Measurements from ENCODE around the gene H2BK1.

Gene H2BK1

DNA sequence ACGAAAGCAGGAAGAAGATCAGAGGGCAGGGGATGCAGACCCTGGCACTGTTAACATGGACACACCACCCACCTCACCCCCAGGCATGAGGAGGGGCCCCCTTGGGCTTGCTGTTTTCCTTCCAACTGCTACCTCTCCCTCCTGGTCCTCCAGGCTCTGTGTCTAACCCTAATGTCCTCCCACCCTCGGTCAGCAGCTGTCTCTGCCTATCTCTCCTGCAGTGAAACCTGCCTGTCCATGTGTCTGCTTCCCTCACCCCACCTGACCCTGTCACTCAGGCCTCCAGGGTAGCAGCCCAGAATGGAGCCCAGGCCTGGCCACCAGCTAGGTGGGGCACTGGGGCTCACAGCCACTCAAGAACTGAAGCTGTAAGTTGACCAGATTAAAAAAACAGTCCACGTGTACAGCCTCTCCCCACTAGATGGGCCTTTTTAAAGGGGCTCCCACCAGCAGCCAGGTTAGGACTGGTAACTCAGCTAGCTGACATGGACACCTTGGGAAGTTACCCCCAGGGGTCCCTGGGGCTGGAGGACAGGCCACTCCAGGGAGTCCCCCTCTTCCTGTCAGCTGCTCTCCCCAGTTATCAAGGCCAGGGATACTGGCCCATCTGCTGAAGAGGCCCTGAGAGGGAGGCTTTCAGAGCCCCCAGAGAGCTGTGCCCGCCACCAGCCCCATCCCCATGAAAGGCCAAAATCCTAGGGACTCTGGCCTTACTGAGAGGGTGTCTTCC is 36.7 kb upstream of the H2BK1 start:
- intact Hi-C loops (cut with DNase I) = loop anchor here (10.0 kb wide), 1 partner anchor 58 kb away; no protein-coding TSS in a partner anchor
- no peak for DNase-seq

DNA sequence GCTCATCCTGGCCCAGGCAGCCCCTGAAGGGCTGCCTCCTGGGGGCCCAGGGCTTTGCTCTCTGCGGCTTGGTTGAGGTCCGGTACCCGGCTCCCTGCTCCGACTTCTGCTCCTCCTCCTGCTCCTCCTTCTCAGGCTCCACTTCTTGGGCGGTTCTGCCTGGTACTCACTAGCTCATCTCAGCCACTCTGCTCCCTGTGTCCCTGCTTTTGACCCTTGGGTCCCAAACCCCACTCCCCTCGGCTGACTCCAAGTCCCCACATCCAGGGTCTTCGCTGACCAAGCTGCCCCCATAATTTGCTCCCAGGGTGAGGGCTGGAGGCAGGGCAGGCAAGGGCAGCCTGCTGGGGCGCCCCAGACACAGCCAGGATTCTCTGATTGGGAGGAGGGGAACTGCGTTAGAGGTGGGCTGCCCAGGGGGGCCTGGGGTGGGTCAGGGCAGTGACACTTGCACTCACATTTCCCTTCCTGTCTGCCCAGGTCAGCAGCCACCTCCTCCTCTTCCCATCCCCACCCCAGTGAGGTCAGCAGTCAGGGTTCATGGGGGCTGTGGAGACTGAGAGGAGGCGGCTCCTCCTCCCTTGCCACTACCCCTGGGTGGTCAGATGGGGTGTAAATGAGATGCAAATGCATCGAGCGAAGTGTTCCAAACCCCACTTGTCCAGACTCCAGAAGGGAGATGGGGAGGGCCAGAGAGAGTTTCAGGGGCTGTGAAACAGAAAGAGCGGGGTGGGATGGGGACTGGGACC is 36.0 kb upstream of the H2BK1 start:
- intact Hi-C loops (cut with DNase I) = loop anchor here (10.0 kb wide), 1 partner anchor 59 kb away; no protein-coding TSS in a partner anchor
- no peak for DNase-seq

DNA sequence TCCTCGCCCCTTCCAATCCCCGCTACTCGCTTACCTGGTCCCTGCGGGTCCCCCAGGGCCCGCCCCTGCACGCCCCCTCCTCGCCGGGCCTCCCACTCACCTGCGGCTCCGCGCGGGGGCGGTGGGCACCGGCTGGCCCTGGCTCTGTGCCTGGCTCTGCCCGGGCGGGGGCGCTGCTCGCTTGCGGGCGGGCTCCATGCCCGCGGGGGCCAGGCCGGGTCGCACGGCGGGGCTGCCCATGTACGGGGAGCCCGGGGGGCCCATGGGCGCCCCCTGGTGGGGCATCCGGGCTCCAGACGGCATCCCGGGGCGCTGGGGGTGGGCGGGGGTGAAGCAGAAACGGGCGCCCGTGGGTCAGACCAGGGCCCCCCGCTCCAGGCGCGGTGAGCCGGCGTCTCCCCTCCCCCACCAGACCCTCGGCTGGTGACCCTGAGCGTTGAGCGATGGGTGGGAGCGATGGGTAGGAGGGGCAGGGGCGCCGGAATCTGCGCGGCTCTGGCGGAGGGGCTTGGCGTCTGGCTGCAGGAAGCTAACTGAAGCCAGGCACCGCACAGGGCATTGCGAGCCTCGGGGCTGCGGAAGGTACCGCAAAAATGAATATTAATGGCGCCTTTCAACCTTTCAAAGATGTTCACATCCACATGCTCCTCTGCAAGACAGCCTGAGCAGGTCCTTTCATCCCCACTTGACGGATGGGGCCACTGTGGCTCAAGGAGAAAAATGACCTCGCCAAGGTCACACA is 35.2 kb upstream of the H2BK1 start:
- intact Hi-C loops (cut with DNase I) = loop anchor here (10.0 kb wide), 1 partner anchor 59 kb away; no protein-coding TSS in a partner anchor
- DNase-seq = peak in 8 of 42 donors; percentile 33 to 67 (median 58)

DNA sequence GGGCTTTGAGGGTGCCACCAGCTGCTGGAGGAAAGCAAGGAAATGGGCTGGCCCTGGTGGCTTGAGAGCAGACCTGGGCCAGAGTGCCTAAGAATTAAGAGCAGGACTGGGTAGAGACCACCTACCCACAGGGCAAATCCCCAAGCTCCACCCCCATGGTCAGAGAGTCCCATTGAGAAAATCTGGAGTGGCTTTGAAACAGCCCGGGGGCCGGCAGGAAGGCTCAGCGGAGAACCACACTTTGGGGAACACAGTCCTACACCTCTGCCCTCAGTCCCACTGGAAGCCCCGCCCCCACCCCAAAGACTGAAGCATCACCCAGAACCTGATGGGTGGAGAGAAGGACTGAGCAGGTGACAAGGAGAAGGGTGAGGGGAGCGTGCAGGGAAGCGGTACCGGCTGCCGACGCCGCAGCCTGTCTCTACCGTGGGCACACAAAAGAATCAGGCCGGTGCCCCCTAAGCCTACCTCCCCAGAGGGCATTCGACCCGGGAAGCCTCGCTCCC is 34.6 kb upstream of the H2BK1 start:
- no peak for DNase-seq
- intact Hi-C loops (cut with DNase I) = loop anchor here (10.0 kb wide), 1 partner anchor 60 kb away; no protein-coding TSS in a partner anchor

DNA sequence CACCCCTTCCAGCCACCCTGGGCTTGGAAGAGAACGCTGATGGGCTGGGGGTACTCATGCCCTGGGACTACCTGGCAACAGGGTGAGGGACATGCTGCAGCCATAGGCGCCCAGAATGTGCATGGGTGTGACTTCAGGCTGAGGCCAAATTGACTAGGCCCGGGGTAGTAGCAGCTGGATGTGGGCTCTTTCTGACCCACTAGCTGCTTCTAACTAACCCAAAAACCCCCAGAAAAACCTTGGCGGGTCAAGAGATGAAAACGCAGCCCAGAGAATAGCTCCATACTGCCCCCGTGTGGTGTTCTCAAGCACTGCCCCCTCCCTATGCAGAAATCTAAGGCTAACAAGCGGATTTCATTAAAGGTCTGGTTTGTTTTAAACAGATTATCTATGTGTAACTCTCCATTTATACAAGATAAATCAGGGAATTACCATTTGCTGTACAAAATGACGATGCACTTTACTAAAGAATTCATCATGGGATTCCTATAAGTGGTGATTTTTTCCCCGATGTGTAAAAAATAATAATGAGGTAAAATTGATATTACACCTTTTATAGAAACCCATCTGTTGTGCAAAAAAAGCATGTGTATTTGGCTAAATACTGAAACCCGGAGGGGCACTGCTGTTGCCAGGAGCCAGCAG is 34.0 kb upstream of the H2BK1 start:
- intact Hi-C loops (cut with DNase I) = loop anchor here (10.0 kb wide), 1 partner anchor 60 kb away; no protein-coding TSS in a partner anchor
- DNase-seq = peak in 31 of 42 donors; percentile 47 to 86 (median 70)

DNA sequence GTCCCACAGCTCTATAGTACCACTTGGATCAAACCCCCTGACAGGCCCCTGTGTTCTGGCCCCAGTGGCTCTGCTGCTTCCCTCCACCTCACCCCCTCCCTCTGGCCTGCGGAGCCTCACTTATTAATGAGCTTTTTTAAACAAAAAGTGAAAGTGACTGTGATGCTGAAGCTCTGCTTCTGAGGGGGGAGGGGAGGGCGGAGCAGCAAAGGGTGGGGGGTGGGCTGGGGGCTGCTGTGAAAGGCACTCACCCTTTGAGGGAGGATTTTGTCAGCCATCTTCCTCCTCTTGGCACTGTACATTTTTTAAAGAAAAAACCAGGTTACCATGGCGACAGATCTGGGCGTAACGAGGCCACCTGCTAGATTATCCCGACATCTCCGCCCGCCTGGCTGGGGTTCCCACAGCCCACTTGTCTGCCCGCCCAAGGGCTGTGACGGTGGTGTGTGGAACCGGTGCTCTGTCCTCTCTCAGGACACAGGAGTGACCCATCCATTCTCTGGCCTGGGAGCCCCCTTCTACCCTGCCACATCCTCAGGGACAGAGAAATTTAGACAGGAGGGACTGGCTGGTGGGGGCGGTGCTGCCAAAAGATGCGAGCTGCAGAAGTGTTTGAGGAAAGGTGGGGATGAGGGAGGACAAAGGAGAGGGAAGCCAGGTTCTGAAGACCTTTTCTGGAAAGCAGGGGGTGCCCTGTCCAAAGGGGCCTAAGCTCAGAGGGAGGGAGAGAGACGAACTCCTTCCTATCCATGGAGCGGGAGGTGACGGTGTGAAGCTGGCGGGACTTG is 33.3 kb upstream of the H2BK1 start:
- intact Hi-C loops (cut with DNase I) = loop anchor here (10.0 kb wide), 1 partner anchor 61 kb away; no protein-coding TSS in a partner anchor
- peak in 25 of 42 donors; percentile 32 to 83 (median 55) for DNase-seq

DNA sequence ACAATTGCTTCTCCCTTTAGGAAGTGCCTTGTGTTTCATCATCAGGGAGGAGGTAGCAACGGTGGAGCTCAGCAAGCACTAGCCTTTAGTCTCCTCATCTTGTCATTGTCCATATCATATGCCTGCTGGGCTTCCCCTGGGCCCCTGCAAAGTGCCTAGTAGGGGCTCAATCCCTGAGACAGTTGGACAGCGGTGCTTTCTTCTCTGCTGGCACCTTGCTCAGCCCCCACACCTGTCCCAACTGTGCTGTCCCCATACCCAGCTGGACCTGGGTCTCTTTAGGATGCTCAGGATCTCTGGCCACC is 32.7 kb upstream of the H2BK1 start:
- intact Hi-C loops (cut with DNase I) = loop anchor here (10.0 kb wide), 1 partner anchor 62 kb away; no protein-coding TSS in a partner anchor
- peak in 1 of 42 donors; percentile 22 for DNase-seq

DNA sequence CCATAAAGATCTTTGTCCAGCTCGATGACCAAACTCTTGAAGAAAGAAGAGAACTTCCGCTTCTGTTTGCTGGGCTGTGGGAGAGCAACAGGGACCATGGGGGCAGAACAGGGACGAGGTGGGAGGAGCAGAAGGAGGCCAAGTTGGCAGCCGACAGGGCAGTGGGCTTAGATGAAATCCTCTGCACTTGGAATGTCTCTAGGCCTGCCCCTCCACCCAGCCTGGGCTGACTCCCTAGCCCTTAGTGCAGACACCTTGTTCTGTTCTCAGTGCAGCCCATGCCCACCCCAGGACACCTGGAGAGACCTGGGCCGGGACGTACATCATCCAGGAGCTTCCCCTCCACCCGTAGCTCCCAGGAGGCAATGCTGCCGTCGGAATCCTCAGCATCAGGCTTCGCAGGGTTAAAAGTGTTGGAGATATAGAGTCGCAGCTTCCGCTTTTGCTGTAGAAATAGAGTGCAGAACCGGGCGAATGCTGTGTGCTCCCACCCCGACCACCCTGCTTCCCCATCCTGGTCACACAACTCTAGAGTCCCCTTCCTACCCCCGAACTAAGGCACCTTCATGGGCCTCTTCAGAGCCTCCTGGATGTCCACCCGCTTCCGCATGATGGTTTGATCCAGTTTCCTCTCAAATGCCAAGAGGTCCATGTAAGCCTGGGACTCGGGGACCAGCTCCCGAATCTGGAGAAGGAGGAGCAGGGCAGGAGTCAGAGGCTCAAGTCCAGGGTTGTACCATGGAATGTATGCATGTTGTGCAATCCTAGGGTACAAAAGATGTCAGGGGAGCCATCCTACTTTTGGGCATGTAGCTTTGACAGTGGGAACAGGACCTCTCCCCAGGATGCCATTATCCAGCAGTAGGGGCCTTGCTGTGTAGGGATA is 32.1 kb upstream of the H2BK1 start:
- intact Hi-C loops (cut with DNase I) = loop anchor here (10.0 kb wide), 1 partner anchor 62 kb away; no protein-coding TSS in a partner anchor
- peak in 3 of 42 donors; percentile 18 to 39 (median 36) for DNase-seq

DNA sequence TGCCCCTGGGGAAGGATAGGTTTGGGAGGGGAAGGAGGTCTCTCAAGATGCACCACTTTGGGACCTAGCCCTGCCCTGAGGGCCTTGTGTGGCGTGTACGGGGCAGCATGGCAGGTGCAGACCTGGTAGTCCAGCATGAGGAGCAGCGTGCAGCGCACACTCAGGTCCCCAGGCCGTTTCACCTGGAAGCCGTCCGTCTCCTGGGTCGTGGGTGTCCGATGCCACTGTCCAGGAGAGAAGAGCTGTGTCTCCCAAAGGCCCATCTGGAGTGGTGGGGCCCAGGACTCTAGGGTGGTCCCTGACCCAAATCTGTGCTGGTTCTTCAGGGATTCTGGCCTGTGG is 31.4 kb upstream of the H2BK1 start:
- DNase-seq = no peak
- intact Hi-C loops (cut with DNase I) = loop anchor here (10.0 kb wide), 1 partner anchor 63 kb away; no protein-coding TSS in a partner anchor

DNA sequence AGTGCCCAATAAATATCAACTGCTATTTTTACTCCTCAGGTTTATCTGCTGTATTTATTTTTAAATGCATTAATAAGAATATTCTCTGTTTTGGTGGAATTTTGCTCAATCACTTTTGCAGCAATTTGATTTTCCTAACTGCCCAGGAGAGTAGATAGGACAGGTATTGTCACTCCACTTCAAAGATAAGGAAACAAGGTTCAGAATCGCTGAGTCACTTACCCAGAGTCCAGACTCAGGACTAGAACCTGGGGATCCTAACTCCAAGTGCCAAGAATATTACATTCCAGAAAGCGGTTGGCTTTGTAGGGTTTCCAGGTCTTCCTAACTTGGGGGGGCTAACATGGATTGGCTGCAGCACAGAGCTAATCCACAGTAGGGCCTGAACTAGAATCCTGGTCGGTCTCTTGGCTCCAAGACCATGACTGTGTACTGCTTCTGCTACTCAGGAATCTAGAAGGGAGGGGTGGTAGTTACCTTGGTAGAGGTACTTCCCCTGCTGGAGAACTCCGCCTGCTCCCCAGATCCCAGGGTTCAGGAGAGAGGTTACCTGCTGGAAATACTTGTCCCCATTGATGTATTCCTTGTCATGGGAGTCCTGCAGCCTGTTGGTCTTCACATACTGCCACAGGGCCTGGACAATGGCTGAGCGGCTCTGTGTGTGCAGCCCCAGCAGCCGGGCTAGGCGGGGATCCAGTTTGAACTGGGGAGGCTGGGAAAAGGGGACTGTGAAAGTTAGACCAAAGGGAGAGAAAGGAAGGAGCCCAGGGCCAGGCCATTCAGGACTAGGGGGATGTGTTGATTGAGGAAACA is 30.9 kb upstream of the H2BK1 start:
- intact Hi-C loops (cut with DNase I) = loop anchor here (10.0 kb wide), 1 partner anchor 64 kb away; no protein-coding TSS in a partner anchor
- peak in 1 of 42 donors; percentile 14 for DNase-seq

DNA sequence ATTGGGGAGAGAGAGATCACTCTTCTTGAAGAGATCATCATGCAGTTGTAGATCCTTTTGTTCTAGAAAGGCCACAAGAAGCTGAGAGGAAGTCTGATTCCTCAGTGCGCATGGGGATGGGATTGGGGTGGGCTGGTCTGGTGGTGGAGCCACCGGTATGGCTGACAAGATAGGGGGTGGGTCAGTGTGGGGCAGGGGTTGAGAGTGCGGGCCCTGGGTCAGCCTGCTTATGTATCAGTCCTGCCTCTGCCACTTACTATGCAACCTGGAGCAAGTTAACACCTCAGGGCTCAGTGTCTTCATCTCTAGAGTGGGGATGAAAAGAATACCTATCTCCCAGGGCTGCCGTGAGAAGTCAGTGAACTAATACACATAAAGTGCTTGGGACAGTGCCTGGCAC is 30.2 kb upstream of the H2BK1 start:
- DNase-seq = peak in 1 of 42 donors; percentile 28
- intact Hi-C loops (cut with DNase I) = loop anchor here (10.0 kb wide), 1 partner anchor 64 kb away; no protein-coding TSS in a partner anchor

DNA sequence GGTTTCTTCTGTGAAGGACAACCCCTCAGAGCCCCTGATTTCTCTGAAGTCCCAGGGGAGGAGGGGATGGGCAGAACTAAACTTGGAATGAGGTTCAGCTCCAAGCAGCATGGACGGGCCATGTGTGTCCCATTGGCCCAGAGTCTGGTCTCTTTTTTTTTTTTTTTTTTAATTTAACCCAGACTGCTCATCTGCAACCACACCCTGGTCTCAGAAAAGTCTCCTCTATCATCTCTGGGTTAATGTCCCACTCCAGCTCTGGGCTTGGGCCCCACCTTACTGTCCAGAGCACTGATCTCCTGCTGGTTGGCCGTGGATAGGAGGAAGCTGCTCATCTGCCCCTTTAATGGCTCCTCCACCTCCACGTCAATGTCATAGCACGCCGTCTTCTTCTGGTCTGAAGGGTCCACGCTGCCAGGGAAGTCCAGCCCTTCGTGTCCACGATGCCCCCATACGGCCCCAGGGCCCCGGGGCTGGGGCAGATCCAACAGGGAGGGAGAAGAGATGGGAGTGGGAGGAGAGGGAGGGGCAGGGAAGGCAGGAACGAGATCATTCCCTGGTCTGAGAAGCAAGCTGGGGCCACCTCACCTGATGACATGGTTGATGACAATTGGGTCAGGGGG is 29.7 kb upstream of the H2BK1 start:
- intact Hi-C loops (cut with DNase I) = loop anchor here (10.0 kb wide), 1 partner anchor 65 kb away; no protein-coding TSS in a partner anchor
- DNase-seq = peak in 1 of 42 donors; percentile 14

DNA sequence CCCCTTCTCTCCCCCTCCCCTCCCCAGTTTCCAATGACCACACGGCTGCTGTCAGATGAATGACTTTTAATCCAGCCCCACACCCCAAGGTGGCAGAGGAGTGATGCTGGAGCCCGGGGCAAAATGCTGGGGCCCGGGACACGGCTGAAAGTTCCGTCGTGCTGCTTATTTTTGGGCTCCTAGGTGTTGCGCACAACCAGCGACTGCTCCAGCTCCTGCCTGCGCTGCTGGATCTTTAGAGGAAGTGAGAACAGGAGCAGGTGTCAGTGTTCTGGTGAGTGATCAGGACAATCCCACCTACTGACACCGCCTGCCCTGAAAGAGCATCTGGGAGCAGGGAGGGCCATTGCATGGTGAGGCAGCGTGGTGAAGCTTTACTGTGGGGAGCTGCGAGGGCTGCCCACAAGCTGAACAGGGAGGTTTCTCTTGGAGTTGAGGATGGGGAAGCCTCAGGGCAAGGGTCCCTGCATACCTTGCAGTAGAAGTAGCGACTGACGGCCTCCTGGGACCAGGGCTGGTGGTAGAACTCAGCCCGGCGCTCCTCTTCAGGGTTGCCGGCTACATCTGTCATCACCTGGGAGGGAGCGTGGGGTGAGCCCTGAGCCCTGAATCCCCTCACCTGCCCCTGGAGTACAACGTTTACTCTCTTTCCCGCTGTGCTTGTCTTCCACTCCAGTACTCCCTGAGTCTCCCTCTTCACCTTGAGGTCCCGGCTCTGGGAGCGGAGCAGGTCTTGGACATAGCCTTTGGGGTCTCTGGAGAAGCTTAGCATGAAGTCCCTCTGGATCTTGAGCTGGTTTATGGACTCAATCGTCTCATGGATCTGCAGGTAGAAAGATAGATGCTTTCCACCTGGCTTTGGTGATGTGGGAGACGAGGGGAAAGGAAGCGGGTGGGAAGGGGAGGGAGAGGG is 28.9 kb upstream of the H2BK1 start:
- DNase-seq = peak in 2 of 42 donors; percentile 3 to 25
- intact Hi-C loops (cut with DNase I) = no loop called here

DNA sequence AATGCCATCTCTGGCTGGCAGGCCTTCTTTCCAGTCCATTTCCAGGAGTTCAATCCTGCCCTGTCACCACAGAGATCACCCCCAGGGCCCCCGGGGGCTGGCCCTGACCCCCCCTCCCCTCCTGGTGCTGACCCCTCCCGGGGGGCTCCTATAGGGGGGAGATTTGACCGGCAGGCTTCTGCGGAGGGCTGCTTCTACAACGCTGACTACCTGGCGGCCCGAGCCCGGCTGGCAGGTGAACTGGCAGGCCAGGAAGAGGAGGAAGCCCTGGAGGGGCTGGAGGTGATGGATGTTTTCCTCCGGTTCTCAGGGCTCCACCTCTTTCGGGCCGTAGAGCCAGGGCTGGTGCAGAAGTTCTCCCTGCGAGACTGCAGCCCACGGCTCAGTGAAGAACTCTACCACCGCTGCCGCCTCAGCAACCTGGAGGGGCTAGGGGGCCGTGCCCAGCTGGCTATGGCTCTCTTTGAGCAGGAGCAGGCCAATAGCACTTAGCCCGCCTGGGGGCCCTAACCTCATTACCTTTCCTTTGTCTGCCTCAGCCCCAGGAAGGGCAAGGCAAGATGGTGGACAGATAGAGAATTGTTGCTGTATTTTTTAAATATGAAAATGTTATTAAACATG is 28.0 kb upstream of the H2BK1 start:
- intact Hi-C loops (cut with DNase I) = no loop called here
- peak in 1 of 42 donors; percentile 18 for DNase-seq

Data from head of caudate nucleus (tissue), 42 donors.